ENCODE results near the gene SLC38A4.

GRCh38 chr12:46771268-46771827 lies 54.4 kb downstream of the SLC38A4 start:
- TF ChIP-seq, protein P1, sequence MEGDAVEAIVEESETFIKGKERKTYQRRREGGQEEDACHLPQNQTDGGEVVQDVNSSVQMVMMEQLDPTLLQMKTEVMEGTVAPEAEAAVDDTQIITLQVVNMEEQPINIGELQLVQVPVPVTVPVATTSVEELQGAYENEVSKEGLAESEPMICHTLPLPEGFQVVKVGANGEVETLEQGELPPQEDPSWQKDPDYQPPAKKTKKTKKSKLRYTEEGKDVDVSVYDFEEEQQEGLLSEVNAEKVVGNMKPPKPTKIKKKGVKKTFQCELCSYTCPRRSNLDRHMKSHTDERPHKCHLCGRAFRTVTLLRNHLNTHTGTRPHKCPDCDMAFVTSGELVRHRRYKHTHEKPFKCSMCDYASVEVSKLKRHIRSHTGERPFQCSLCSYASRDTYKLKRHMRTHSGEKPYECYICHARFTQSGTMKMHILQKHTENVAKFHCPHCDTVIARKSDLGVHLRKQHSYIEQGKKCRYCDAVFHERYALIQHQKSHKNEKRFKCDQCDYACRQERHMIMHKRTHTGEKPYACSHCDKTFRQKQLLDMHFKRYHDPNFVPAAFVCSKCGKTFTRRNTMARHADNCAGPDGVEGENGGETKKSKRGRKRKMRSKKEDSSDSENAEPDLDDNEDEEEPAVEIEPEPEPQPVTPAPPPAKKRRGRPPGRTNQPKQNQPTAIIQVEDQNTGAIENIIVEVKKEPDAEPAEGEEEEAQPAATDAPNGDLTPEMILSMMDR (IDR thresholded peaks at IDR 0.05; ENCODE audit: low read length) = no peak
- TF ChIP-seq EZH2phosphoT487 (IDR thresholded peaks at IDR 0.05; ENCODE audit: low read length) = no peak
